HG02870 (cell line): Measurements from ENCODE around the gene RAD18.

Experiments
- ATAC-seq: cut with Tn5 transposase; IDR thresholded peaks from one replicate; pipeline ENCODE4 v1.9.1; 2021; ENCODE audit warnings: mild to moderate bottlenecking, moderate library complexity; ENCODE audit not compliant: unreplicated experiment

RAD18 gene

GRCh38 chr3:8966150-8966819 is 3.0 kb upstream of the RAD18 start:
- no peak for ATAC-seq

- ATAC-seq: no peak
Measured at GRCh38 chr3:8964436-8965370, 1.4 kb upstream of the RAD18 start.

DNA sequence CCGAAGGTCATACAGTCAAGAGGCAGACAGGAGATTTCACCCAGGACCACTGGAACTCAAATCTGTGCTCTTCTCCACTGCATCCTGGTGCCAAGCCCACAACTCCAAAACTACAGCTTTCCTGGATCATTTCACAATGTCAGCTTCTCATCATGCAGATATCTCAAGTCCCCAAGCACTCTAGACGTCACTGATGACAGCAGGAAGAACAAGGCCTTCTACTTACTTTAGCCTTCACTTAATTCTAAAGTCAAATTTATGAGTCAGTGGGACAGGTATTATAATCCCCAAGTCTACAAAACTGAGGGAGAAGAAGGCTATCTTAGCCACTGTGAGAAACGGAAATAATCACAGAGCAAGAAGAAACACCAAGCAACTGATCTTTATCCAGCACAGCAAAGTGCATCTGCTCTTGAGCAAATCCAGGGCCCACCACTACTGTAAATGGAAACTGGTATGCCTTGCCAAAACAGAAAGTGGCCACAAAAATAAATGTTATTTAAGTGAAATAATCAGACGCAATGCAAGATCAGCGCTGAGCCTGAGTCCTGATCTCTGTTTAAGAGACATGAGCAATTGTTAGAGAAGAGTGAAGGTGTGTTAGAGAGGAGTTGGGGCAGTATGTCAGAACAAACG is 928 bp downstream of the RAD18 start:
- ATAC-seq: no peak

DNA sequence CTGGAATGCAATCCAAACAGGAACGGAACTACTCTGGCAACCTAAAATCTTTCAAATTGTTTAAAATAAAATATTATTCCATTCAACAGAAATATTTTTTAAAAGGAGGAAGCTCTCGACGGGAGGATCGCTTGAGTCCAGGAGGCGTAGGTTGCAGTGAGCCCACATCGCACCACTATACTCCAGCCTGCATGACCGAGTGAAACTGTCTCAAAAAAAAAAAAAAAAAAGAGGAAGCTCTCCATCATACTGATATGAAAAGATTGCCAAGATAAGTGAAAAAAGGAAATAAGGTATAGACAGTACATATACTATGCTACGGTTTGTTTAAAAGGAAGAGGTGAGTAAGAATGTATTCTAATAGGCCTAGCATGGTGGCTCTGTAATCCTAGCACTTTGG is 3.6 kb downstream of the RAD18 start:
- no peak for ATAC-seq

GRCh38 chr3:8954938-8955763 is 8.1 kb downstream of the RAD18 start:
- ATAC-seq: peak; percentile 81

- no peak for ATAC-seq
Measured at GRCh38 chr3:8953313-8953712, 10.0 kb downstream of the RAD18 start.

DNA sequence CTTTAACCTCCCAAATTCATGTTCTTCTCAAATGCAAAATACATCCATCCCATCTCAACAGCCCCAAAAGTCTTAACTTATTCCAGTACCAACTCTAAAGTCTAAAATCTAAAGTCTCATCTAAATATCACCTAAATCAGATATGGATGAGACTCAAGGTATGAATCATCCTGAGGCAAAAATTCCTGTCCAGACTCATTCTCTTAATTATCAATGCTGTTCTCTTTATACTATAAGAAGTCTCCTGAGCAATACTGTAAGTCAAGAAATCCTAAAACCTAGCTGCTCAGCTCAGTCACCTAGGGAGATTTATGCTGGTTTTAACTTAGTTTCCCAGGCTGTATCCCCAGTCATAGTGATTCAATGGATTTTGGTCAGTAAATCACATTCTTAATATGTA is 11.1 kb downstream of the RAD18 start:
- ATAC-seq: no peak

DNA sequence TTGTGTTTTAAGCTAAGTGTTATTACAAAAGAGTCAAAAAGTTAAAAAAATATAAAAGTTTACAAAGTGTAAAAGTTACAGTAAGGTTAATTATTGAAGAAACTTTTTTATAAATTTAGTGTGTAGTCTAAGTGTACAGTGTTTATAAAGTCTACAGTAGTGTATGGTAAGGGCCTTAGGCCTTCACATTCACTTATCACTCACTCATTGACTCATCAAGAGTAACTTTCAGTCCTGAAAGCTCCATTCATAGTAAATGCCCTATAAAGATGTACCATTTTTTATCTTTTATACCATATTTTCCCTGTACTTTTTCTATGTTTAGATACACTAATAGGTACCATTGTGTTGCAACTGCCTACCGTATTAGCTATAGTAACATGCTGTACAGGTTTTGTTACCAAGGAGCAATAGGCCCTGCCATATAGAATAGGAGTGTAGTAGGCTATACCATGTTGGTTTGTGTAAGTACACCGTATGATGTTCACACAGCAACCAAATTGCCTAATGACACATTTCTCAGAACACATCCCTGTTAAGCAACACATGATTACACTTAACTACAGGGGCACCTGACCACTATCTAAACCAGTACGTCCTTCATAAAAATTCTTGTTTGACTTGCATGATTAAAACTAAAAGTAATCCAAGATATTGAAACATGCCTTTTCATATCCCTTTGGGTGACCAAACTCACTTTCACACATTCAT is 17.2 kb downstream of the RAD18 start:
- no peak for ATAC-seq

GRCh38 chr3:8942746-8943488 is 20.4 kb downstream of the RAD18 start:
- ATAC-seq: no peak

- ATAC-seq: no peak
Measured at GRCh38 chr3:8942115-8942514, 21.2 kb downstream of the RAD18 start.

DNA sequence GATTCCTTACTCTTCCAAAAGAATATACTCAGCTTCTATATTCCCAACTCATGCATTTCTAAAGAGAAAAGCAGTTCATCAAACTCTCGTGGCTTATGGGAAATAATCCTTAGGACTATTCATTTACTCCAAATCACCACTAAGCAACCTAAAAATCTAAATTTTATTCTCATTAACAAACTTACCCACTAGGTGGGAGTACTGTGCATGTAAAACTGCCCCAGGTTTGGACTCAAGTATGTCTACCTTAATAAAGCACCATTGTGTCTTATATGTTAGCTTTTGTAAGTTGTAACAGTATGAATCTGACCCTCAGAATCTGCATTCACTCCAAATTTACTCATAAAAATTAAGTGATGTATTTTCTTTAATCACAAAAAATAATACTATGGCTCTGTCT is 25.3 kb downstream of the RAD18 start:
- peak; percentile 48 for ATAC-seq

DNA sequence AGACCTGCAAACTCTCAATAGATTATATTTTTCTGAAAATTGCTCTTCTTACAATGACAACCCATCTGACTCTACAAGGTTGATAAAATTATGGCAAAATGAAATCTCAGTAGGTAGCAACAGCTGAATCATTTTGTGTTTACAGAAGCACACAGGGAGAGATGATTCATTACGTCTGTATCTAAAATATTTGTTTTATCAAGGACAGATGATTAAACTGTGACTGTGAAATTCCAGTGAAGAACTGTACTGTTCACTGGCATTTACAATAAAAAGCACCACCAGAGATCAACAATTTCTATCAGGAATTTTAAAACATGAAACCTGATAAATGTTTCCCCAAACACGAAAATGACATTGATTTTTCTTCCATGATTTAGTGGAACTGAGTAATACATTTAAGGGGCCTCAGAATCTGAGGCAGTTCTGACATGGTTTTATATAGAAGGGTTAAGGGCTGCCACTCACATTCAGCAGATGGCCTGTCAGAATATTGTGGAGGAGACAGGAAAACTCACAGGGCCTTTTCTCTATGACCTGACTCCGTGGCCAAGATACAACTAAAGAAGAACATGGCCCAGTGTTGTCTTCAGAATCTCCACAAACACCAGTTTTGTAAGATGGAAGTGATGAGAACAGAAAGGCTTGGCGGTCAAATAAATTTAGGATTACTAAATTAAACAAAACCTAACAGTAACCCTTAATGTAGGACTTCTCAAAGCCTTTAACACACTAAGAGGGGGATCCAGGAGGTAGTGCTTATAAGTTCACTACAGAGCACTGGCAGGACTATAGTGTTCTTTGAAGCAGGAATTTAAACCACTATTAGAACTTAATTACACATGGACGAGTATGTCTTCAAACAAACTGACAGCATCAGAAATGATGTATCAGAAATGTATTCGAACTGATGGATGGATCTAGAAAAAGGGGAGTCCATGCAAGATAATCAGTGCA is 25.9 kb downstream of the RAD18 start:
- ATAC-seq: no peak

DNA sequence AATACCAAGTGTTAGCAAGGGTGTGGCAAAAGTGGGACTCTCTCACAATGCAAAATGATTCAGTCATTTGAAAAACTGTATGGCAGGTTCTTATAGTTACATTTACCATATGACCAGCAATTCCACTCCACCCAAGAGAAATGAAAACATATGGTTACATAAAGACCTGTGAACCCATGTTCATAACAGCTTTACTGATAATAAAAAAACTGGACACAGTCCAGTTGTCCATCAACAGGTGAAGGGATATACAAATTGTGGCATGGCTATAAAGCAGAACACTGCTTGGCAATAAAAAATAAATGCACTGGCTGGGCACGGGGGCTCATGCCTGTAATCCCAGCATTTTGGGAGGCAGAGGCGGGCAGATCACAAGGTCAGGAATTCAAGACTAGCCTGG is 30.8 kb downstream of the RAD18 start:
- no peak for ATAC-seq

GRCh38 chr3:8931342-8931741 is 31.9 kb downstream of the RAD18 start:
- no peak for ATAC-seq

GRCh38 chr3:8929860-8930259 is 33.4 kb downstream of the RAD18 start:
- no peak for ATAC-seq

- ATAC-seq: no peak
Measured at GRCh38 chr3:8914491-8914890, 48.8 kb downstream of the RAD18 start.

GRCh38 chr3:8911781-8912180 is 51.5 kb downstream of the RAD18 start:
- ATAC-seq: no peak

GRCh38 chr3:8909160-8909559 is 54.1 kb downstream of the RAD18 start:
- ATAC-seq: no peak
